Cardiac fibroblast (primary cell): ENCODE data around the gene PAK6.

Source experiments
- DNase-seq, 2 donors: peaks; one replicate each; pipeline versions ENCODE4 v3.0.0 to v3.0.0-alpha.2; 2010; ENCODE audit warnings: low read depth in 2 of 2
- H3K4me3 ChIP-seq, 2 donors: replicated peaks in 1 of 2; 1 replicate in 1 of 2; 2 replicates in 1 of 2; pipeline ENCODE4 v1.5.1; 2011; ENCODE audit warnings: low read depth in 2 of 2, low read length in 2 of 2, mild to moderate bottlenecking in 2 of 2, moderate library complexity in 1 of 2
- CTCF ChIP-seq: IDR thresholded peaks from one replicate; pipeline ENCODE4 v1.5.1; 2011; ENCODE audit warnings: low read depth, mild to moderate bottlenecking, low read length, inconsistent platforms

The PAK6 gene

DNA sequence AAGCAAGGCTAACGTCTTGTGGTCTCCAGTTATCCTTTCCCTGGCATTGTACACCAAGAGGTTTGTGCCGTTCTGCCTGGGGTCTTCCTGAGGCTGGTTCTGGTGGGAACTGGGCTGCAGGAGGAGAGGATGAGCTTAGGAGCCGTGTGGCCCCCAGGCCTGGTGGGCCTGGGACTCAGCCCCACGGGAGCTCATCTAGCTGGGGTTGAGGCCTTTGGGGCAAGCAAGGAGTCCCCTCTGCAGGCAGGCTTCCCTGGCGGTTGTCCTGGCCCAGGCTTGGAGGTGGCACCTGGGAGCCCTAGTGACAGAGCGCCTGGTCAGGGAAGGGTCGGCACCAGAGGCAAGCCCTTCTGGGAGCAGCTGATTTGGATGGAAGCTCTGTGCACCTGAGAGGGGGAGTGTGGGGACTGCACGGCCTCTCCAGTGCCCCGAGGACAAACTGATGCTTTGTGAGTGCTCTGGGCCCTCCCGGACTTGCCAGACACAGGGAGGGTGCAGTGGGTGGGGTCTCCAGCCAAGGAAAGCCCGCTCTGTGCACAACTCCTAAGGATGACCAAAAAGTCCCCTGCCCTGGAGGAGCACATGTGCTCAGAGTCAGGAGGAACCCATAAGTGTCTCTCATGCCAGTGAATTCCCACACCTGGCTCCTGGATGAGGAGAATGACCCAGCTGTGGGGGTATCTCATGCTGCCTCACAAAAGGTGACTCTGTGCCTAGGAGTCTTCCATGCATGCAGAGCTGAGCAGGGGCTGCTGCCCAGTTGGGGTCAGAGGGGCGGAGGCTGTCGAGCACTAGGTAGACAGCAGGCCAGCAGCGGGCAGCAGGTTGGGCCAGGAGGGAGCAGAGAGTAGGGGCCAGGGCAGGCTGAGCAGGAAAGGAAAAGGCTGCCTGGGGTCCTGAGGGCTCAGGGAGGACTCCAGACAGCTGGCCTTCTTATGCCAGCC, 2.7 kb downstream of the PAK6 start:
- H3K4me3 ChIP-seq = no peak overlapping the region
- no peak for TF ChIP-seq CTCF
- no peak for DNase-seq

GRCh38 chr15:40242213-40242599, 3.3 kb downstream of the PAK6 start:
- no peak overlapping the region for H3K4me3 ChIP-seq
- TF ChIP-seq CTCF = no peak

GRCh38 chr15:40242601-40243000, 3.7 kb downstream of the PAK6 start:
- no peak for DNase-seq

More at GRCh38 chr15:40242213-40242599, 3.3 kb downstream of the PAK6 start:
- DNase-seq = no peak

DNA sequence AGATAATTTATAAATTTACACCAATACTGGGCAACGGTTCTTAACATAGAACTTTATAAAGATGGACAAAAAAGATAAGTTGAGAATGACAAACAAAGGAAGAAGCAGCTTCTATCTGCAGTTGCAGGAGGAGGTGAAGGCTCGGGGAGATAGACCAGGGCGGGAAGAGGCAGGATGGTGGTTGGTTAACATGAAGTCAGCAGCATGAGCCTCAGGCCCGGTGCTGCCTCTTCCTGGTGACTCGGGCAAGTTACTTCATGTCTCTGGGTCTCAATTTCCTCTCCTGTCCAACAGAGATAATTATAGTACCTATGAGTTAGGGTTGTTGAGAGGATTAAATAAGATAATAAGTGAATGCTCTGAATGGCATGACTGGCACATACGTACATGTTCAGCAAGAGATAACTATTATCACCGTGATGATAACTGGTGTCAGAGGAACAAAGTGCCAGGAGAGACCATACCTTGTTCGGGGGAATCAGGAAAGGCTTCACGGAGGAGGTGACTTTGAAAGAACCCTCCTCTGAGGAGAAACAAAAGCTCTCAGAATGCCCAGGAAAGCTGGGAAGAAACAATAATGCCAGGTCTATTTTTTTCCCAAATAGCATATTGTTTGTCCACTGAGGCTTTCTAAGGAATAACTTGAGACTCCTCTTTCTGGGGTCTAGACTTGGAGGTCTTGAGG, 4.4 kb downstream of the PAK6 start:
- H3K4me3 ChIP-seq = no peak overlapping the region
- TF ChIP-seq CTCF = no peak
- no peak for DNase-seq

More at GRCh38 chr15:40242601-40243000, 3.7 kb downstream of the PAK6 start:
- TF ChIP-seq CTCF = no peak
- H3K4me3 ChIP-seq = no peak overlapping the region

DNA sequence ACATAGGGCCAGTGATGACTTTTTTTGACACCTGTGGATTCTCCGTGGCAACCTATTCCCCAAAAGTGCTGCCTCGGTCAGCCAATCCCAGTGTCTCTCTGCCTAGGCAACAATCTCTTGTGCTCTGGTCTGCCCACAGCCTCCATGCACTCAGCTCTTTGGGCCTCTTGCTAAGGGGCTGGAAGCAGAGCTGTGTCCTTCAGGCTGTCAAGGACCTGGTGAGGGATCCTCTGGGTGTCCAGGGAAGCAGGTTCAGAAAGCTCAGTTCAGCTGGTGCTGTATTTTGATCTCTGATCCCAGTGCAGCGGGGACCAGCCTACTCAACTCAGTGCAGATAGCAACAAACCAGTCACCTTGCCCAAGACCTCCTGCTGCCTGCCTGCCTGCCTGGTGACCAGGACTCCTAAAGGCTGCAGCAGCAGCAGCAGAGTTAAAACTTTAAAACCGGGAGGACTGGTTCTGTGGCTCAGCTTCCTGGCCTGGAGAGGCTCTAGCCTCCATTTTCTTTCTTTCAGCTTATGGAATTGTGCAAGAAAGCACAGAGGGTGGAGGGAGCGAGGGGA, 6.2 kb downstream of the PAK6 start:
- no peak overlapping the region for H3K4me3 ChIP-seq
- TF ChIP-seq CTCF = no peak
- DNase-seq = no peak

GRCh38 chr15:40245666-40246450, 7.0 kb downstream of the PAK6 start:
- no peak overlapping the region for H3K4me3 ChIP-seq
- no peak for TF ChIP-seq CTCF
- no peak for DNase-seq
